Osteoblast (primary cell): ENCODE measurements around the gene CD8A. TPM values are rescaled to one million over a fixed set of nuclear protein-coding genes. Genes with fewer than 3 reads are reported as not detected.

Experiments used
- DNase-seq: peaks from one replicate; pipeline ENCODE4 v3.0.0; 2011; ENCODE audit warnings: low spot score, mixed read lengths; ENCODE audit not compliant: insufficient read length; ENCODE audit errors: missing footprints
- H2AFZ ChIP-seq: 2 replicates; pipeline ENCODE4 v1.6.0; 2011; ENCODE audit warnings: mild to moderate bottlenecking, low read length
- H3K27ac ChIP-seq: 2 replicates; pipeline ENCODE4 v1.5.1; 2011; ENCODE audit warnings: mild to moderate bottlenecking, low read depth, low read length, moderate library complexity
- H3K27me3 ChIP-seq: 2 replicates; pipeline ENCODE4 v1.6.0; 2012; ENCODE audit warnings: mild to moderate bottlenecking, control low read depth, inconsistent platforms, low read length, moderate library complexity; ENCODE audit not compliant: insufficient read depth
- H3K36me3 ChIP-seq: 2 replicates; pipeline ENCODE4 v1.5.1; 2011; ENCODE audit warnings: mild to moderate bottlenecking, low read length, control low read depth, moderate library complexity; ENCODE audit not compliant: insufficient read depth
- H3K4me1 ChIP-seq: 2 replicates; pipeline ENCODE4 v1.5.1; 2011; ENCODE audit warnings: mild to moderate bottlenecking, low read length, control low read depth, moderate library complexity; ENCODE audit not compliant: insufficient read depth
- H3K4me2 ChIP-seq: 2 replicates; pipeline ENCODE4 v1.6.0; 2011; ENCODE audit warnings: mild to moderate bottlenecking, low read length; ENCODE audit not compliant: insufficient read depth
- H3K4me3 ChIP-seq: fragments of 200-600 bp; sonication (generic); 3 replicates; pipeline ENCODE4 v1.5.1; 2012; ENCODE audit warnings: mild to moderate bottlenecking, low read length, inconsistent platforms; ENCODE audit not compliant: insufficient read depth
- H3K79me2 ChIP-seq: 2 replicates; pipeline ENCODE4 v1.6.0; 2012; ENCODE audit warnings: mild to moderate bottlenecking, low read length, control low read depth, inconsistent platforms; ENCODE audit not compliant: insufficient read depth
- H3K9me3 ChIP-seq: 2 replicates; pipeline ENCODE4 v1.5.1; 2011; ENCODE audit warnings: low read depth, low read length, control low read depth
- H4K20me1 ChIP-seq: 2 replicates; pipeline ENCODE4 v1.6.0; 2012; ENCODE audit warnings: mild to moderate bottlenecking, low read length, control low read depth; ENCODE audit not compliant: insufficient read depth
- CTCF ChIP-seq: IDR thresholded peaks from 2 replicates; pipeline ENCODE4 v1.5.1; 2011; ENCODE audit warnings: mild to moderate bottlenecking, low read depth, low read length, moderate library complexity; ENCODE audit errors: extremely low read depth
- total RNA-seq: library from RNA; depleted of rRNA; stranded (reverse); fragments of >200 nt; gene quantifications from 2 replicates; pipeline ENCODE4 v1.2.3, GENCODE V29; 2012

The CD8A gene
- total RNA-seq, 1 donor: not detected

DNA sequence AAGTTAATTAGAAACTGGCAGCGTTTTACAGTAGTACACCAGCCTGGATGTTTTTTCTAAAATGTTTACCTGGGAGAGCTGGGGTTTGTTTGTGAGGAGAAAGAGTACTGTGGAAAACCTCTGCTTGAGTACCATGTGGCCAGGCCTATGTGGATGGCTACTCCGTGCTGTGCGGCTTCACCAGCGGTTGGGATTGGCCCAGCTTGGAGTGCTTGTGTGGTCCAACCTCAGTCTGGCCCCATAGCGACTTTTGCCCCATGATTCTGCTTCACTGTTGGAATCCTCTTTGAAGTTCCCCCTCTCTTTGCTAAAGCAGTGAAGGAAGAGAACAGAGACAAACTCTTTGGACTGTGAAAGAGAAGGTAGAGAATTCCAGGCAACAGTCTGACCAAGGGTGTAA, 15.9 kb downstream of the CD8A start:
- no peak overlapping the region for H3K4me2 ChIP-seq
- H3K4me3 ChIP-seq: no peak overlapping the region
- no peaks in the 10 kb centered on the region for H3K9me3 ChIP-seq
- no peaks in the 10 kb centered on the region for H3K27me3 ChIP-seq
- H4K20me1 ChIP-seq: no peaks in the 10 kb centered on the region
- no peak for TF ChIP-seq CTCF
- no peaks in the 10 kb centered on the region for H3K4me1 ChIP-seq
- H3K36me3 ChIP-seq: peaks cover 6% of the 10 kb centered on the region
- no peak for DNase-seq
- H2AFZ ChIP-seq: no peak overlapping the region
- no peaks in the 10 kb centered on the region for H3K79me2 ChIP-seq
- no peak overlapping the region for H3K27ac ChIP-seq

- Histone ChIP-seq H3K4me1 (no peaks in the 10 kb centered on the region), H3K4me2 (no peak overlapping the region), H2AFZ (no peak overlapping the region), H3K9me3 (no peaks in the 10 kb centered on the region), H3K4me3 (no peak overlapping the region), H4K20me1 (no peaks in the 10 kb centered on the region), H3K27ac (no peak overlapping the region), H3K27me3 (no peaks in the 10 kb centered on the region), H3K36me3 (peaks cover 6% of the 10 kb centered on the region), H3K79me2 (no peaks in the 10 kb centered on the region)
- no peak for DNase-seq
- TF ChIP-seq CTCF: no peak
Observed at GRCh38 chr2:86772611-86773010, 18.1 kb downstream of the CD8A start.

- Histone ChIP-seq H3K4me3 (no peak overlapping the region), H3K27ac (no peak overlapping the region), H3K4me2 (no peak overlapping the region), H3K36me3 (peaks cover 15% of the 10 kb centered on the region), H3K9me3 (no peaks in the 10 kb centered on the region), H3K79me2 (no peaks in the 10 kb centered on the region), H2AFZ (no peak overlapping the region), H3K4me1 (no peaks in the 10 kb centered on the region), H3K27me3 (no peaks in the 10 kb centered on the region), H4K20me1 (no peaks in the 10 kb centered on the region)
- peak; percentile 38 for DNase-seq
- no peak for TF ChIP-seq CTCF
Observed at GRCh38 chr2:86770816-86771301, 19.9 kb downstream of the CD8A start.

- Histone ChIP-seq H3K4me1 (no peaks in the 10 kb centered on the region), H3K4me2 (no peak overlapping the region), H3K4me3 (no peak overlapping the region), H2AFZ (no peak overlapping the region), H3K9me3 (no peaks in the 10 kb centered on the region), H3K79me2 (no peaks in the 10 kb centered on the region), H3K27ac (no peak overlapping the region), H4K20me1 (no peaks in the 10 kb centered on the region), H3K27me3 (no peaks in the 10 kb centered on the region), H3K36me3 (peaks cover 17% of the 10 kb centered on the region)
- TF ChIP-seq CTCF: no peak
- no peak for DNase-seq
Observed at GRCh38 chr2:86769838-86770237, 20.9 kb downstream of the CD8A start.
